ENCODE data around the gene ATP5PO.

DNA sequence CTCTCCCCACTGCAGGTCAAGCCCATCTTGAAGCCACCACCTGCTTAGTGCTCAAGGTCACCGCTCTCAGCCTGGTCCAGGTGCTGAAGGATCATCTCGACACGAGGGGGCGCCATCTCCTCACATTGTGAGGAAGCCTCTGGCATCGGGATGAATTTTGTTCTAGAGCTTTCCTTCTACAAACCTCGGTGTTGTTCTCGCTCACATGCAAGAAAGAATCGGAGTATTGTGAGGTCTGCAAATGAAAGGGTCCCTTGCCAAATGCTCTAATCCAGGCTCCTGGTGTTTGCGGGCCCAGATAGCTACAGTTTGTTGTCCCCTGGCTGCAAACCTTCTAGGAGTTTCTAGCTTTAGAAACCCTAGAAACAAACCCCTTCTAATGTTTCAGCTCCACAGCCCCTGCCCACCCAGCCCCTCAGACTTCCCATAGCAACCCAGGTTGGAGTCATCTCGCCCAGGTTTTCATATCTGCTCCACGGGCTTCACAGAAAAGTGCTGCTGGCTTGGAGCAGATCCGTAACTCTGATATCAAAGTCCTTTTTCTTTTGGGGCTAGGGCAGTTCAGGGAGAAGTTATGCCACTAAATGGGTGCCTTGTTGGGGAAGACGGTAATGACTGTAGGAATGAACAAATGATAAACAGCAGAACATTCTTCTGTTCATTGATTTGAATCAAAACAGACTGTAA, 8.6 kb upstream of the ATP5PO start:
- TF ChIP-seq POLR2A (IDR thresholded peaks at IDR 0.05; ENCODE audit: low read length) (no peak), GATA1 (IDR thresholded peaks at IDR 0.05; ENCODE audit: low read depth, low read length) (no peak)
